ENCODE results near the gene JKAMP. TPM values are rescaled to one million over a fixed set of nuclear protein-coding genes. Genes with fewer than 3 reads are reported as not detected.

The JKAMP gene
- total RNA-seq, 4 donors from 2014 or later = 31.9 to 110 (median 72.5) TPM

- TF ChIP-seq CTCF (IDR thresholded peaks at IDR 0.05) (no peak), POLR2A (IDR thresholded peaks at IDR 0.05) (no peak)
- intact Hi-C loops (cut with DNase I; ENCODE audit: low total_unique reads) = no loop called here
- Histone ChIP-seq H3K9me3 (no peaks in the 10 kb centered on the region), H3K4me1 (no peaks in the 10 kb centered on the region), H3K36me3 (no peaks in the 10 kb centered on the region), H3K4me3 (no peak overlapping the region), H3K27me3 (no peaks in the 10 kb centered on the region), H3K27ac (no peak overlapping the region)
- DNase-seq = no peak
Measured at GRCh38 chr14:59490756-59491155, 6.4 kb downstream of the JKAMP start.

DNA sequence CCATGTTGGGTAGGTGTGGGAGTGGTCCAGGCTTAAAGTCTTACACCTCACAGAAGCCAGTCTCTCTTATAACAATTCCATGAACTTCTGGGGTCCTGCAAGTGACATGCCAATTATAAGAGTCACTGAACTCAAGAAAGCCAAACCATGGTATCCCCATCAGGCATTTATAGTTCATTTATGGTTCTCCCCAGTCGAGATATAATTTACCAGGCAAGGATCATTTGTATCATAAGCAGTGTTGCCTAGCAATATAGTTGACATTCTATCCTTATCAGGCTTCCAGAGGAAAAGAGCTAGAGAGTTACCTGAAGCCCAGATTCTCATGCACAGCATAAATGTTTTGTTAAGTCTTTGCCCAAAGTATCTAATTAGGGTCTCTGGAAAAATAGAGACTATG, 8.1 kb downstream of the JKAMP start:
- H3K4me1 ChIP-seq = no peaks in the 10 kb centered on the region
- H3K27me3 ChIP-seq = no peaks in the 10 kb centered on the region
- H3K4me3 ChIP-seq = no peak overlapping the region
- H3K9me3 ChIP-seq = no peaks in the 10 kb centered on the region
- no peak for DNase-seq
- TF ChIP-seq POLR2A (IDR thresholded peaks at IDR 0.05) (no peak), CTCF (IDR thresholded peaks at IDR 0.05) (no peak)
- no peak overlapping the region for H3K27ac ChIP-seq
- no peaks in the 10 kb centered on the region for H3K36me3 ChIP-seq
- intact Hi-C loops (cut with DNase I; ENCODE audit: low total_unique reads) = no loop called here

DNA sequence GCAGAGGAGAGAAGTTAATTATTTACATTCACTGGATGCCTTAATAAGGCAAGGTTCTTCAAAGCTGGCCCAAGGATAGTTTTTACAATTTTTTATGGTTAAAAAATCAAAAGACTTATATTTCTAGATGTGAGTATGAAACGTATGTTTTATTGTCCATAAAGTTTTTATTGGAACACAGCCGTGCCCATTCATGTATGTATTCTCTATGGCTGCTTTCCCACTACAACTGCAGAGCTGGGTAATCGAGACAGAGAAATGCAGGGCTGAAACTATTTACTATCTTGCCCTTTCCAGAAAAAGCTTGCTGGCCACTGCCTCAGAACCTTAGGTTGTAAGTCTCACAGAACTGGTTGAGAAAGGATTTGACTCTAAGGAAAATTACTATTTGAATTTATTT, 16.4 kb downstream of the JKAMP start:
- H3K36me3 ChIP-seq = peaks cover 0 to 4% of the 10 kb centered on the region in 2 donors
- TF ChIP-seq CTCF (IDR thresholded peaks at IDR 0.05) (no peak), POLR2A (IDR thresholded peaks at IDR 0.05) (no peak)
- no peak for DNase-seq
- no peaks in the 10 kb centered on the region for H3K27me3 ChIP-seq
- H3K4me3 ChIP-seq = no peak overlapping the region
- no peak overlapping the region for H3K27ac ChIP-seq
- H3K4me1 ChIP-seq = no peaks in the 10 kb centered on the region
- intact Hi-C loops (cut with DNase I; ENCODE audit: low total_unique reads) = no loop called here
- H3K9me3 ChIP-seq = no peaks in the 10 kb centered on the region

DNA sequence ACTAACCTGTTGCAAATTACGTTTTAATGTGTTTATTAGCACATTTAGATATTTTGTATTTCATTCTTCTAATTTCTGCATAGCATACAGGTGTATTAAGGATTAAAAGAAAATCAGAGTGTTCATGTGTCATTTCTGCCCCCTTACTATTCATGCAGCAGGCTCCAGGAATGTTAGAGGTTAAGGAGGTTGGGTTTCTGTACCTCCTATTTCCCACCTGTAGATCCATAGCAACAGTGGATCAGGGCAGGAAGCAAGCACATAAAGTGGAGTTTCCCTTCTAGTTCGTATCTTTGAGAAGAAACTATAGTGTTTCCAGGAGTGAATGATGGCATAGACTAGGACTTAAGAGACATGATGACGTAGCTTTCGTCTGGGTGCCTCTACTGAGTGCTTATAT, 18.9 kb downstream of the JKAMP start:
- Histone ChIP-seq H3K27me3 (no peaks in the 10 kb centered on the region), H3K4me1 (no peaks in the 10 kb centered on the region), H3K36me3 (peaks cover 0 to 4% of the 10 kb centered on the region in 2 donors), H3K4me3 (no peak overlapping the region), H3K27ac (no peak overlapping the region), H3K9me3 (no peaks in the 10 kb centered on the region)
- intact Hi-C loops (cut with DNase I; ENCODE audit: low total_unique reads) = no loop called here
- no peak for DNase-seq
- TF ChIP-seq CTCF (IDR thresholded peaks at IDR 0.05) (no peak), POLR2A (IDR thresholded peaks at IDR 0.05) (no peak)

GRCh38 chr14:59507063-59507751, 22.9 kb downstream of the JKAMP start:
- peaks cover 0 to 4% of the 10 kb centered on the region in 2 donors for H3K36me3 ChIP-seq
- H3K4me3 ChIP-seq = no peak overlapping the region
- DNase-seq = peak in 1 of 2 donors; percentile 19
- no peaks in the 10 kb centered on the region for H3K27me3 ChIP-seq
- TF ChIP-seq CTCF (IDR thresholded peaks at IDR 0.05) (peak in 3 of 4 experiments; percentile 20 to 50 (median 44)), POLR2A (IDR thresholded peaks at IDR 0.05) (no peak)
- no peaks in the 10 kb centered on the region for H3K9me3 ChIP-seq
- intact Hi-C loops (cut with DNase I; ENCODE audit: low total_unique reads) = no loop called here
- H3K27ac ChIP-seq = no peak overlapping the region
- H3K4me1 ChIP-seq = no peaks in the 10 kb centered on the region

All from uterus (tissue), 4 donors.